ENCODE data around the gene ZGPAT. TPM values are rescaled to one million over a fixed set of nuclear protein-coding genes. Genes with fewer than 3 reads are reported as not detected.

The ZGPAT gene
- total RNA-seq, 2 experiments from 2014 or later = 22.4 to 22.5 TPM

DNA sequence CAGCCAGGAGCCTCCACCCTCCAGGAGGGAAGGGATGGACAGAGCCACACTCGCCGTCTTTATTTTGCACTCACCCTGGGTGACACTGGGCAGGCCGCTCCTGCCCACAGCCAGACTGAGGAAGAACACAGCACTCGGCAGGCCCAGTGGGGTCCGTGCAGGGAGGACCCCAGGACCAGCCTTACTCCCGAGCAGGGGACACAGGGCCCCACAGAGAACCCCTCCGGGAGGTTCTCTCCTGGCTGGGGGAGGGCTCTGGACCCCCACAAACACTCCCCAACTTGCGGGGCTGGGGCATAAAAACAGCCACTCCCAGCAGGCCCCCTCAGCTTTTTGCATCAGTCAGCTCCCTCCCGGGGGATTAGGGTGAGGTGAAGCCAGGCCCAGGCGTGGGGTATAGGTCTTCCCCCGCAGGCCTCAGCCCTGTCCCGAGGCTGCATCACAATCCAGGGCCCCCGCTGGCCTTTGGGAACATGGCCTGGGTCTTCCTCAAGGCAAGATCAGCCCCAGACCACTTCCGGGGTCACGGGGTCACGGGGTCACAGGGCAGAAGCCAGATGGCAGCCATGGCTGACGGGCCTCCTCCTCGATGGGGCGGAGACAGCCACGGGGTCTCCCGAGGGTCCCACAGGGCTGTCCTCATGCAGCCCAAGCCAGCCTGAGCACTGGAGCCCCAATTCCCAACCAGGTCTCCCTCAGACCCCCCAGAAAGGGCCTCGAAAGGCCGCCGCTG lies 8.2 kb upstream of the ZGPAT start:
- peaks cover 2% of the 10 kb centered on the region for H3K36me3 Mint-ChIP-seq (ENCODE audit: low read depth)
- H3K4me3 Mint-ChIP-seq = no peak overlapping the region
- no peaks in the 10 kb centered on the region for H3K9me3 Mint-ChIP-seq
- ATAC-seq (no peak), DNase-seq (no peak)
- intact Hi-C loops (cut with micrococcal nuclease) = loop anchor here (10.0 kb wide), 1 partner anchor 165 kb away; the partner anchor contains the start of genes ABHD16B and TPD52L2
- H3K27ac Mint-ChIP-seq = peak overlapping the region; percentile 67
- ChIA-PET POLR2A (interaction anchor here (0.7 to 2.7 kb wide), 7 partner anchors 8 to 281 kb away, joined by 3 to 16 read pairs (median 4); partner anchors contain the start of genes ARFRP1, LIME1, PRPF6 and ZGPAT), CTCF (interaction anchor here (1.2 kb wide), 1 partner anchor 165 kb away, joined by 3 read pairs; no protein-coding TSS in a partner anchor)
- peaks cover 23% of the 10 kb centered on the region for H3K4me1 Mint-ChIP-seq (ENCODE audit: low read depth)
- no peaks in the 10 kb centered on the region for H3K27me3 Mint-ChIP-seq
- no peak for TF ChIP-seq CTCF (IDR thresholded peaks at IDR 0.05)

GRCh38 chr20:63700199-63701050 lies 7.4 kb upstream of the ZGPAT start:
- ChIA-PET POLR2A (interaction anchor here (0.8 to 1.7 kb wide), 2 partner anchors 34 to 36 kb away, joined by 3 to 4 read pairs; no protein-coding TSS in a partner anchor), CTCF (interaction anchor here (0.6 kb wide), 1 partner anchor 50 kb away, joined by 3 read pairs; no protein-coding TSS in a partner anchor)
- TF ChIP-seq CTCF (IDR thresholded peaks at IDR 0.05) = no peak
- Mint-ChIP-seq H3K4me1 (ENCODE audit: low read depth) (peaks cover 23% of the 10 kb centered on the region), H3K36me3 (ENCODE audit: low read depth) (peaks cover 5% of the 10 kb centered on the region), H3K27ac (no peak overlapping the region), H3K9me3 (no peaks in the 10 kb centered on the region), H3K4me3 (no peak overlapping the region), H3K27me3 (no peaks in the 10 kb centered on the region)
- ATAC-seq (no peak), DNase-seq (no peak)
- intact Hi-C loops (cut with micrococcal nuclease) = loop anchor here (10.0 kb wide), 1 partner anchor 164 kb away; the partner anchor contains the start of genes ABHD16B and TPD52L2

- ATAC-seq = no peak
- no peak for TF ChIP-seq CTCF (IDR thresholded peaks at IDR 0.05)
- peaks cover 10% of the 10 kb centered on the region for H3K36me3 Mint-ChIP-seq (ENCODE audit: low read depth)
- peaks cover 23% of the 10 kb centered on the region for H3K4me1 Mint-ChIP-seq (ENCODE audit: low read depth)
- ChIA-PET CTCF (interaction anchor here (0.6 kb wide), 1 partner anchor 49 kb away, joined by 3 read pairs; no protein-coding TSS in a partner anchor), POLR2A (interaction anchor here (0.8 to 0.9 kb wide), 2 partner anchors 36 to 163 kb away, joined by 3 to 4 read pairs; no protein-coding TSS in a partner anchor)
- DNase-seq = no peak
- no peaks in the 10 kb centered on the region for H3K9me3 Mint-ChIP-seq
- H3K4me3 Mint-ChIP-seq = no peak overlapping the region
- no peak overlapping the region for H3K27ac Mint-ChIP-seq
- no peaks in the 10 kb centered on the region for H3K27me3 Mint-ChIP-seq
- intact Hi-C loops (cut with micrococcal nuclease) = loop anchor here (10.0 kb wide), 1 partner anchor 164 kb away; the partner anchor contains the start of genes ABHD16B and TPD52L2
These were observed 6.8 kb upstream of the ZGPAT start for GRCh38 chr20:63701051-63701328.

- POLR2A ChIA-PET = interaction anchor here (0.8 to 1.5 kb wide), 3 partner anchors 15 to 163 kb away, joined by 3 to 5 read pairs (median 4); no protein-coding TSS in a partner anchor
These were observed 6.4 kb upstream of the ZGPAT start for GRCh38 chr20:63701329-63702035.

More at GRCh38 chr20:63701329-63702035, 6.4 kb upstream of the ZGPAT start:
- H3K9me3 Mint-ChIP-seq = no peaks in the 10 kb centered on the region
- ATAC-seq = no peak
- intact Hi-C loops (cut with micrococcal nuclease) = loop anchor here (10.0 kb wide), 1 partner anchor 163 kb away; the partner anchor contains the start of genes ABHD16B and TPD52L2
- H3K36me3 Mint-ChIP-seq (ENCODE audit: low read depth) = peaks cover 11% of the 10 kb centered on the region
- CTCF ChIA-PET = no interaction called here
- H3K27me3 Mint-ChIP-seq = no peaks in the 10 kb centered on the region
- no peak overlapping the region for H3K4me3 Mint-ChIP-seq
- H3K27ac Mint-ChIP-seq = no peak overlapping the region
- DNase-seq = no peak
- TF ChIP-seq CTCF (IDR thresholded peaks at IDR 0.05) = no peak
- H3K4me1 Mint-ChIP-seq (ENCODE audit: low read depth) = peaks cover 23% of the 10 kb centered on the region

All from activated CD8-positive, alpha-beta T cell treated with anti-CD3 and anti-CD28 coated beads for 36 hours (primary cell).